PC-3 (cell line): ENCODE data around the gene CIZ1. TPM values are rescaled to one million over a fixed set of nuclear protein-coding genes. Genes with fewer than 3 reads are reported as not detected.

Source experiments
- ATAC-seq: fragments of 200-7000 bp; cut with Tn5 transposase; 2 replicates; pipeline ENCODE4 v1.9.1; 2020; ENCODE audit warnings: mild to moderate bottlenecking, moderate library complexity
- BruUV-seq: library from RNA; stranded (reverse); fragments of 400-500 nt; replicated peaks from 2 replicates; lab custom pipeline; 2021; lab: Mats Ljungman, UMichigan
- CTCF ChIA-PET: fragments of 300-600 bp; sonication (Branson Sonifier 250); formaldehyde crosslinking; loops from one replicate; lab custom pipeline; 2022; ENCODE audit warnings: antibody characterized with exemption; lab: Charles Lee
- POLR2A ChIA-PET: fragments of 300-600 bp; sonication (Branson Sonifier 250); formaldehyde crosslinking; loops from one replicate; lab custom pipeline; 2022; ENCODE audit warnings: antibody characterized with exemption; ENCODE audit not compliant: unreplicated experiment; lab: Charles Lee
- DNase-seq: peaks from one replicate; pipeline ENCODE4 v3.0.0-alpha.2; 2015
- H2AFZ ChIP-seq: fragments of 300-600 bp; sonication (generic); 2 replicates; pipeline ENCODE4 v1.6.0; 2016; ENCODE audit warnings: antibody characterized with exemption, low read length
- H3F3A ChIP-seq: fragments of 300-600 bp; sonication (generic); one replicate; pipeline ENCODE4 v1.6.0; 2017; ENCODE audit warnings: antibody characterized with exemption, low read length, control low read depth, mild to moderate bottlenecking; ENCODE audit not compliant: unreplicated experiment
- H3K27ac ChIP-seq: fragments of 300-600 bp; sonication (generic); 2 replicates; pipeline ENCODE4 v1.5.1; 2016; ENCODE audit warnings: mild to moderate bottlenecking, low read length
- H3K27me3 ChIP-seq: fragments of 300-600 bp; sonication (generic); 2 replicates; pipeline ENCODE4 v1.6.1; 2016; ENCODE audit warnings: low read length, mixed read lengths
- H3K36me3 ChIP-seq: fragments of 300-600 bp; sonication (generic); 2 replicates; pipeline ENCODE4 v1.6.1; 2016; ENCODE audit warnings: low read depth, mixed run types, low read length, mixed read lengths
- H3K4me1 ChIP-seq: fragments of 300-600 bp; sonication (generic); 2 replicates; pipeline ENCODE4 v1.5.1; 2016; ENCODE audit warnings: low read length; ENCODE audit not compliant: insufficient read depth
- H3K4me2 ChIP-seq: fragments of 300-600 bp; sonication (generic); 2 replicates; pipeline ENCODE4 v1.6.0; 2016; ENCODE audit warnings: low read length
- H3K4me3 ChIP-seq: fragments of 300-600 bp; sonication (generic); 2 replicates; pipeline ENCODE4 v1.5.1; 2016; ENCODE audit warnings: mild to moderate bottlenecking, low read length, mixed read lengths
- H3K79me2 ChIP-seq: fragments of 300-600 bp; sonication (generic); 2 replicates; pipeline ENCODE4 v1.6.1; 2017; ENCODE audit warnings: low read length, mixed read lengths
- H3K9ac ChIP-seq: fragments of 300-600 bp; sonication (generic); 2 replicates; pipeline ENCODE4 v1.6.0; 2016; ENCODE audit warnings: mild to moderate bottlenecking, low read length
- H3K9me2 ChIP-seq: fragments of 300-600 bp; sonication (generic); replicated peaks from 2 replicates; pipeline ENCODE4 v1.6.1; 2016; ENCODE audit warnings: mixed run types, low read length, mixed read lengths
- H3K9me3 ChIP-seq: fragments of 300-600 bp; sonication (generic); 2 replicates; pipeline ENCODE4 v1.6.1; 2016; ENCODE audit warnings: low read length, mixed read lengths
- H4K20me1 ChIP-seq: fragments of 300-600 bp; sonication (generic); 2 replicates; pipeline ENCODE4 v1.6.1; 2016; ENCODE audit warnings: low read length, mixed read lengths
- CTCF ChIP-seq: fragments of 300-600 bp; sonication (generic); conservative IDR thresholded peaks from 2 replicates; pipeline ENCODE4 v1.5.1; 2017; ENCODE audit warnings: antibody characterized with exemption, low read depth, mild to moderate bottlenecking, low read length
- EZH2 ChIP-seq: fragments of 300-600 bp; sonication (generic); IDR thresholded peaks from one replicate; pipeline ENCODE4 v1.6.1; 2017; ENCODE audit warnings: antibody characterized with exemption, mild to moderate bottlenecking, low read length; ENCODE audit not compliant: unreplicated experiment
- EZH2phosphoT487 ChIP-seq: fragments of 300-600 bp; sonication (generic); IDR thresholded peaks from 2 replicates; pipeline ENCODE4 v1.6.1; 2018; ENCODE audit warnings: mild to moderate bottlenecking, antibody characterized with exemption, low read length, borderline replicate concordance
- intact Hi-C: fragments of 100-400 bp; cut with micrococcal nuclease; formaldehyde crosslinking; loops from 2 replicates; pipeline ENCODE4 v1.9.0; 2023
- total RNA-seq: library from RNA; depleted of rRNA; stranded (reverse); fragments of >200 nt; gene quantifications from 2 replicates; pipeline ENCODE4 v1.2.3, GENCODE V29; 2014

Gene CIZ1
- total RNA-seq, 1 experiment from 2014 or later, result 46.1 TPM

DNA sequence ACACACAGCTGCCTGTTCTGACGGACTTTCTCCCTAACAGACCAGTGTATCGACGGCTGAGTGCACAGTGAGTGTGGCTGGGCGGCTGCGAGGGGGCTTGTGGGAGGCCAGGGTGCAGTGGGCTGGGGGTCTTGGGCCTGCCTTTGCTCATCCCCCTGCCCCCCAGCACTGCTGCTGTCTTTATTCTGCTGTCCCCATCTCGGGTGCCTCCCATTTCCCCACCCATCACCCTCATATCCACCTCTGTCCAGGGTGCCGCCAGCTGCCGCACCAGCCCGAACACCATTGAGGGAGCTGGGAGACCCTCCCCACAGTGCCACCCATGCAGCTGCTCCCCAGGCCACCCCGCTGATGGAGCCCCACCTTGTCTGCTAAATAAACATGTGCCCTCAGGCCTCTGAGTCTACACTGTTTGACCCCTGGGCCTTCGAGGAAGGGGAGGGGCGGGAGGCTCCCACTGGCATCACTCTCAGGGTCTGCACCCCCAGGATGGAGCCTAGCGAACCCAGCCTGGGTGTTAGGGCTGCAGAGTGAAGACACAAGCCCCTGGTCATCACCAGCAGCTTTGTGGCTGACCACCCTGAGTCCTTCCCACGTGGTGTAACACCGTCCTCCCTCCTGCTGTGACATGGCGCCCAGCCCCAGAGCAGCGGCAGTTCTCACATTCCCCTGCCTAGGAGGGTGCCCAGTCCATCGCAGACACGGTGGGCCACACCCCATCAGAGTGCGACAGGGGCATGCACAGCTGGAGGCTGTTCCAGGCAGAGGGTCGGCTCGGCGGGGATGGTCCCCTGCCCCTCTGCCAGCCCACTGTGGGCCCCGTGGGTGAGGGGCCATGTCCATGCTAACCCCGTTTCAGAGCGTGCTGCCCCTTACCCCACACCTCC, 38.1 kb downstream of the CIZ1 start:
- no TSS peak for BruUV-seq
- H3F3A ChIP-seq, result no peaks in the 10 kb centered on the region
- DNase-seq, result no peak
- no peak for TF ChIP-seq EZH2phosphoT487
- no peak for TF ChIP-seq EZH2
- TF ChIP-seq CTCF, result no peak
- H3K79me2 ChIP-seq, result no peaks in the 10 kb centered on the region
- no peaks in the 10 kb centered on the region for H3K9me3 ChIP-seq
- no peaks in the 10 kb centered on the region for H3K9me2 ChIP-seq
- H3K4me3 ChIP-seq, result no peak overlapping the region
- POLR2A ChIA-PET, result no interaction called here
- no peak overlapping the region for H3K9ac ChIP-seq
- H4K20me1 ChIP-seq, result no peaks in the 10 kb centered on the region
- CTCF ChIA-PET, result no interaction called here
- H3K27ac ChIP-seq, result no peak overlapping the region
- intact Hi-C loops, result no loop called here
- H3K36me3 ChIP-seq, result no peaks in the 10 kb centered on the region
- H3K27me3 ChIP-seq, result no peaks in the 10 kb centered on the region
- no peak for ATAC-seq
- no peak overlapping the region for H2AFZ ChIP-seq
- peaks cover 22% of the 10 kb centered on the region for H3K4me1 ChIP-seq
- no peak overlapping the region for H3K4me2 ChIP-seq

GRCh38 chr9:128152133-128153059, 39.0 kb downstream of the CIZ1 start:
- ChIA-PET CTCF (no interaction called here), POLR2A (no interaction called here)
- ATAC-seq (no peak), DNase-seq (no peak)
- BruUV-seq, result no TSS peak
- peaks cover 26% of the 10 kb centered on the region for H3K4me1 ChIP-seq
- intact Hi-C loops, result no loop called here
- no peak overlapping the region for H3K27ac ChIP-seq
- no peaks in the 10 kb centered on the region for H3K27me3 ChIP-seq
- H3K9ac ChIP-seq, result no peak overlapping the region
- H3K79me2 ChIP-seq, result no peaks in the 10 kb centered on the region
- no peaks in the 10 kb centered on the region for H3F3A ChIP-seq
- no peak overlapping the region for H3K4me3 ChIP-seq
- TF ChIP-seq CTCF (no peak), EZH2 (no peak), EZH2phosphoT487 (no peak)
- H3K36me3 ChIP-seq, result no peaks in the 10 kb centered on the region
- no peaks in the 10 kb centered on the region for H3K9me3 ChIP-seq
- H3K4me2 ChIP-seq, result no peak overlapping the region
- no peaks in the 10 kb centered on the region for H3K9me2 ChIP-seq
- no peak overlapping the region for H2AFZ ChIP-seq
- H4K20me1 ChIP-seq, result no peaks in the 10 kb centered on the region
